SU-DHL-6 (cell line): ENCODE results near the gene GSK3A.

Experiments used
- H2AFZ ChIP-seq: fragments of 200-600 bp; sonication (generic); 2 replicates; pipeline ENCODE4 v1.6.1; 2014; ENCODE audit warnings: low read depth, mild to moderate bottlenecking, moderate library complexity, mixed read lengths, antibody characterized with exemption, low read length; ENCODE audit not compliant: severe bottlenecking
- H3F3A ChIP-seq: fragments of 200-600 bp; shearing (Covaris generic); 2 replicates; pipeline ENCODE4 v1.6.0; 2016; ENCODE audit warnings: antibody characterized with exemption, mild to moderate bottlenecking; ENCODE audit not compliant: insufficient read depth
- H3K27ac ChIP-seq: fragments of 200-600 bp; sonication (generic); 2 replicates; pipeline ENCODE4 v1.5.1; 2016; ENCODE audit warnings: low read depth, mild to moderate bottlenecking, low read length, moderate library complexity, mixed read lengths
- H3K27me3 ChIP-seq: fragments of 200-600 bp; sonication (generic), shearing (Covaris generic); 2 replicates; pipeline ENCODE4 v1.6.0; 2014; ENCODE audit warnings: mild to moderate bottlenecking, low read length
- H3K36me3 ChIP-seq: fragments of 200-600 bp; sonication (generic); 2 replicates; pipeline ENCODE4 v1.6.1; 2014; ENCODE audit warnings: mild to moderate bottlenecking, low read length, mixed read lengths
- H3K4me2 ChIP-seq: fragments of 300-600, 200-600 bp; shearing (Covaris generic), sonication (generic); 2 replicates; pipeline ENCODE4 v1.6.0; 2014; ENCODE audit warnings: low read length, low read depth, mild to moderate bottlenecking; ENCODE audit not compliant: poor library complexity, severe bottlenecking
- H3K4me3 ChIP-seq: fragments of 200-600 bp; sonication (generic); 2 replicates; pipeline ENCODE4 v1.5.1; 2014; ENCODE audit warnings: antibody characterized with exemption, low read length, mild to moderate bottlenecking, mixed read lengths; ENCODE audit not compliant: insufficient read depth, poor library complexity, severe bottlenecking
- H3K79me2 ChIP-seq: fragments of 200-600 bp; sonication (generic); 2 replicates; pipeline ENCODE4 v1.6.1; 2014; ENCODE audit warnings: mild to moderate bottlenecking, low read length, moderate library complexity; ENCODE audit not compliant: insufficient read depth
- H3K9ac ChIP-seq: fragments of 200-600 bp; sonication (generic); 2 replicates; pipeline ENCODE4 v1.7.0; 2014; ENCODE audit warnings: mild to moderate bottlenecking, low read length
- H3K9me2 ChIP-seq: fragments of 200-600 bp; sonication (generic); replicated peaks from 2 replicates; pipeline ENCODE4 v1.6.1; 2014; ENCODE audit warnings: low read length; ENCODE audit not compliant: insufficient read depth
- H3K9me3 ChIP-seq: fragments of 200-600 bp; sonication (generic); 2 replicates; pipeline ENCODE4 v1.6.1; 2014; ENCODE audit warnings: low read length, mixed read lengths; ENCODE audit not compliant: insufficient read depth
- H4K20me1 ChIP-seq: fragments of 200-600 bp; sonication (generic); 2 replicates; pipeline ENCODE4 v1.6.1; 2014; ENCODE audit warnings: low read depth, mild to moderate bottlenecking, antibody characterized with exemption, low read length, moderate library complexity, mixed read lengths
- EZH2phosphoT487 ChIP-seq: fragments of 200-600 bp; sonication (generic), shearing (Covaris generic); conservative IDR thresholded peaks from 2 replicates; pipeline ENCODE4 v1.6.1; 2018; ENCODE audit warnings: mild to moderate bottlenecking, antibody characterized with exemption, low read length, moderate library complexity, mixed read lengths
- TF ChIP-seq, protein P1 (sequence below): fragments of 200-600 bp; sonication (generic); IDR thresholded peaks from one replicate; pipeline ENCODE4 v1.5.1; 2017; ENCODE audit warnings: antibody characterized with exemption, mild to moderate bottlenecking, low read length, moderate library complexity; ENCODE audit not compliant: insufficient read depth, poor library complexity, severe bottlenecking

Gene GSK3A

DNA sequence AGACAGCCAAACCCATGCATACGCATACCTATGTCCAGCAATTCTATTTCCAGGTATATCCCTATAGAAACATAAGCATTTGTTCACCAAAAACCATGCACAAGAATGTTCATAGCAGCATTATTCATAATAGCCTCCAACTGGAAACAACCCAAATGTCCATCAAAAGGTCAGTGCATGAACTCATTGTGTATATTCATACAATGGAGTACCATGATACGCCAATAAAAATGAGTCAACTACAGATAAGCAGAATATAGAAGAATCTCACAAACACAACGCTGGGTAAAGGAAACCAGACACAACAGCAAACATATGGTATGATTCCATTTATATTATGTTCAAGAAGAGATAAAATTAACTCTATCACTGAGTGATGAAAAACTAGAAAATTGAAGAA is 48.7 kb downstream of the GSK3A start:
- Histone ChIP-seq H3K4me2 (no peak overlapping the region), H3K9me3 (no peaks in the 10 kb centered on the region), H3K27ac (no peak overlapping the region), H4K20me1 (no peaks in the 10 kb centered on the region), H3K9me2 (no peaks in the 10 kb centered on the region), H3K27me3 (no peaks in the 10 kb centered on the region), H3F3A (no peaks in the 10 kb centered on the region), H2AFZ (no peak overlapping the region), H3K4me3 (no peak overlapping the region), H3K9ac (no peak overlapping the region), H3K36me3 (no peaks in the 10 kb centered on the region), H3K79me2 (no peaks in the 10 kb centered on the region)
- TF ChIP-seq, protein P1, sequence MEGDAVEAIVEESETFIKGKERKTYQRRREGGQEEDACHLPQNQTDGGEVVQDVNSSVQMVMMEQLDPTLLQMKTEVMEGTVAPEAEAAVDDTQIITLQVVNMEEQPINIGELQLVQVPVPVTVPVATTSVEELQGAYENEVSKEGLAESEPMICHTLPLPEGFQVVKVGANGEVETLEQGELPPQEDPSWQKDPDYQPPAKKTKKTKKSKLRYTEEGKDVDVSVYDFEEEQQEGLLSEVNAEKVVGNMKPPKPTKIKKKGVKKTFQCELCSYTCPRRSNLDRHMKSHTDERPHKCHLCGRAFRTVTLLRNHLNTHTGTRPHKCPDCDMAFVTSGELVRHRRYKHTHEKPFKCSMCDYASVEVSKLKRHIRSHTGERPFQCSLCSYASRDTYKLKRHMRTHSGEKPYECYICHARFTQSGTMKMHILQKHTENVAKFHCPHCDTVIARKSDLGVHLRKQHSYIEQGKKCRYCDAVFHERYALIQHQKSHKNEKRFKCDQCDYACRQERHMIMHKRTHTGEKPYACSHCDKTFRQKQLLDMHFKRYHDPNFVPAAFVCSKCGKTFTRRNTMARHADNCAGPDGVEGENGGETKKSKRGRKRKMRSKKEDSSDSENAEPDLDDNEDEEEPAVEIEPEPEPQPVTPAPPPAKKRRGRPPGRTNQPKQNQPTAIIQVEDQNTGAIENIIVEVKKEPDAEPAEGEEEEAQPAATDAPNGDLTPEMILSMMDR: no peak
- no peak for TF ChIP-seq EZH2phosphoT487

GRCh38 chr19:42193294-42193693 is 49.1 kb downstream of the GSK3A start:
- Histone ChIP-seq H2AFZ (no peak overlapping the region), H3K9ac (no peak overlapping the region), H3K4me3 (no peak overlapping the region)

DNA sequence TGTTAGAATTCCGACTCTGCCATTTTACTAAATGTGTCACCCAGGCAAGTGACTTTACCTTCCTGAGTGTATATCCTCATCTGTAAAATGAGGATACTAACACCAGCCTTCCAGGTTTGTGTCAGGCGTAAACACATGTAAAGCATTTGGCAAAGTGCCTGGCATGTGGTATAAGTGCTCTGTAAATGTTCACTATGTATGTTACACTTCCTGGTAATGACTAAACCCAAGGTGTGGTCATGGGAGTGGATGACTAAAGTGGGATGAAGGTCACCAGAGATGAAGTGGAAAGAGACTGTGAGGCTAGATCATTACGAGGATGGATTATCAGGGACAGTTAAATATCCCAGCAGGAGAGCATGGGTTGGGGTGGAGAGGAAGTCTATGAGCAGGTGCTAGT is 50.5 kb downstream of the GSK3A start:
- no peak overlapping the region for H3K9ac ChIP-seq
- H3K79me2 ChIP-seq: no peaks in the 10 kb centered on the region
- no peak overlapping the region for H3K27ac ChIP-seq
- H3K4me3 ChIP-seq: no peak overlapping the region
- no peak overlapping the region for H2AFZ ChIP-seq
- no peaks in the 10 kb centered on the region for H3K9me3 ChIP-seq
- TF ChIP-seq EZH2phosphoT487: no peak
- TF ChIP-seq, protein P1: no peak
- H3K4me2 ChIP-seq: no peak overlapping the region
- no peaks in the 10 kb centered on the region for H3K27me3 ChIP-seq
- no peaks in the 10 kb centered on the region for H3K36me3 ChIP-seq
- H3F3A ChIP-seq: no peaks in the 10 kb centered on the region
- H3K9me2 ChIP-seq: no peaks in the 10 kb centered on the region
- no peaks in the 10 kb centered on the region for H4K20me1 ChIP-seq

More at GRCh38 chr19:42193294-42193693, 49.1 kb downstream of the GSK3A start:
- H3K27me3 ChIP-seq: no peaks in the 10 kb centered on the region
- H3K9me3 ChIP-seq: no peaks in the 10 kb centered on the region
- no peaks in the 10 kb centered on the region for H3K79me2 ChIP-seq
- no peak overlapping the region for H3K27ac ChIP-seq
- H3K9me2 ChIP-seq: no peaks in the 10 kb centered on the region
- H3K4me2 ChIP-seq: no peak overlapping the region
- H3F3A ChIP-seq: no peaks in the 10 kb centered on the region
- TF ChIP-seq, protein P1: no peak
- H4K20me1 ChIP-seq: no peaks in the 10 kb centered on the region
- H3K36me3 ChIP-seq: no peaks in the 10 kb centered on the region

DNA sequence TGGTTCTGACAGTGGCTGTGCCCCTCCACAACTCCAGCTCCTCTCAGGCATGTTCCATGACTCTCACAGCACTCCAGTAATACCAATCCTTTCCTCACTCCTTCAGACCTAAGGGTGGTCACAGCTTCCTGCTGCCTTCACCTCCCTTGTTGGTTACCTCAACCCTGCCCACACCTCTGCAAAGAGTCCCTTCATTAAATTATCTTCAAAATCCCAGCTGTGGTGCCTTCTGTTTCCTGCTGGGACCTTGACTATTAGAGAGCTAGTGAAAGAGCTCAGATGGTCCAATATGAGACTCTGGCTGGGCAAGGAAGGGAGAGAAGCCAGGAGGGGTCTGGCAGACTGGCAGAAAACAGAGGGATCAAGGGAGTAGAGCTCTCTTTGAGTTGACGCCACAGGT is 51.1 kb downstream of the GSK3A start:
- Histone ChIP-seq H3K27me3 (no peaks in the 10 kb centered on the region), H2AFZ (no peak overlapping the region), H3K9me2 (no peaks in the 10 kb centered on the region), H3K27ac (no peak overlapping the region), H3F3A (no peaks in the 10 kb centered on the region), H3K79me2 (no peaks in the 10 kb centered on the region), H3K9me3 (no peaks in the 10 kb centered on the region), H3K4me2 (no peak overlapping the region), H4K20me1 (no peaks in the 10 kb centered on the region), H3K4me3 (no peak overlapping the region), H3K36me3 (no peaks in the 10 kb centered on the region), H3K9ac (no peak overlapping the region)
- TF ChIP-seq, protein P1: no peak
- no peak for TF ChIP-seq EZH2phosphoT487
